DOHH2 (cell line): ENCODE data around the gene CD27.
A peak's percentile ranks its signal among the peaks of the same experiment; 100 is the strongest.

Experiments
- H3F3A ChIP-seq: fragments of 200-600 bp; sonication (generic), shearing (Covaris generic); 2 replicates; pipeline ENCODE4 v1.6.0; 2016; ENCODE audit warnings: antibody characterized with exemption, mild to moderate bottlenecking; ENCODE audit not compliant: control insufficient read depth, insufficient read depth
- H3K27ac ChIP-seq: fragments of 200-600 bp; sonication (generic); 2 replicates; pipeline ENCODE4 v1.5.1; 2014; ENCODE audit warnings: low read depth, mild to moderate bottlenecking, low read length, moderate library complexity
- H3K27me3 ChIP-seq: fragments of 200-600 bp; sonication (generic); 2 replicates; pipeline ENCODE4 v1.6.1; 2014; ENCODE audit warnings: mild to moderate bottlenecking, low read length, mixed read lengths; ENCODE audit not compliant: control insufficient read depth
- H3K36me3 ChIP-seq: fragments of 200-600 bp; sonication (generic); 2 replicates; pipeline ENCODE4 v1.6.1; 2014; ENCODE audit warnings: mild to moderate bottlenecking, low read length, moderate library complexity, mixed read lengths; ENCODE audit not compliant: control insufficient read depth
- H3K4me1 ChIP-seq: fragments of 200-600 bp; sonication (generic); 2 replicates; pipeline ENCODE4 v1.6.1; 2014; ENCODE audit warnings: mild to moderate bottlenecking, low read length, mixed read lengths; ENCODE audit not compliant: control insufficient read depth
- H3K4me2 ChIP-seq: fragments of 200-600 bp; sonication (generic); 2 replicates; pipeline ENCODE4 v1.6.0; 2014; ENCODE audit warnings: mild to moderate bottlenecking, low read length, moderate library complexity
- H3K4me3 ChIP-seq: fragments of 200-600 bp; sonication (generic); 2 replicates; pipeline ENCODE4 v1.5.1; 2014; ENCODE audit warnings: mild to moderate bottlenecking, low read length, mixed read lengths
- H3K79me2 ChIP-seq: fragments of 200-600 bp; sonication (generic); 2 replicates; pipeline ENCODE4 v1.6.1; 2014; ENCODE audit warnings: mild to moderate bottlenecking, low read length, mixed read lengths; ENCODE audit not compliant: control insufficient read depth
- H3K9me2 ChIP-seq: fragments of 200-600 bp; sonication (generic); replicated peaks from 2 replicates; pipeline ENCODE4 v1.6.1; 2014; ENCODE audit warnings: mild to moderate bottlenecking, low read length, mixed read lengths; ENCODE audit not compliant: control insufficient read depth
- H3K9me3 ChIP-seq: fragments of 200-600 bp; sonication (generic); 2 replicates; pipeline ENCODE4 v1.6.1; 2014; ENCODE audit warnings: antibody characterized with exemption, low read length, mixed read lengths; ENCODE audit not compliant: control insufficient read depth, insufficient read depth
- H4K20me1 ChIP-seq: fragments of 200-600 bp; sonication (generic); 2 replicates; pipeline ENCODE4 v1.6.0; 2014; ENCODE audit warnings: low read depth, mild to moderate bottlenecking, antibody characterized with exemption, low read length, moderate library complexity; ENCODE audit not compliant: control insufficient read depth, insufficient read depth
- EZH2phosphoT487 ChIP-seq: fragments of 200-600 bp; sonication (generic); IDR thresholded peaks from 2 replicates; pipeline ENCODE4 v1.6.1; 2017; ENCODE audit warnings: borderline replicate concordance, mild to moderate bottlenecking, antibody characterized with exemption, low read length, moderate library complexity, mixed read lengths
- TF ChIP-seq, protein P1 (sequence below): fragments of 200-600 bp; sonication (generic); IDR thresholded peaks from one replicate; pipeline ENCODE4 v1.5.1; 2014; ENCODE audit warnings: antibody characterized with exemption, mild to moderate bottlenecking, low read depth, low read length; ENCODE audit not compliant: poor library complexity, severe bottlenecking

Gene CD27

GRCh38 chr12:6452944-6453630, 8.3 kb downstream of the CD27 start:
- Histone ChIP-seq H3K4me2 (peak overlapping the region; percentile 86), H3K4me1 (peaks cover 38% of the 10 kb centered on the region), H3F3A (peaks cover 17% of the 10 kb centered on the region), H3K9me2 (no peaks in the 10 kb centered on the region), H3K27me3 (no peaks in the 10 kb centered on the region), H3K36me3 (peaks cover 74% of the 10 kb centered on the region), H3K27ac (peak overlapping the region; percentile 80), H3K9me3 (no peaks in the 10 kb centered on the region), H3K79me2 (peaks cover 20% of the 10 kb centered on the region), H3K4me3 (peak overlapping the region; percentile 71), H4K20me1 (no peaks in the 10 kb centered on the region)
- TF ChIP-seq, protein P1, sequence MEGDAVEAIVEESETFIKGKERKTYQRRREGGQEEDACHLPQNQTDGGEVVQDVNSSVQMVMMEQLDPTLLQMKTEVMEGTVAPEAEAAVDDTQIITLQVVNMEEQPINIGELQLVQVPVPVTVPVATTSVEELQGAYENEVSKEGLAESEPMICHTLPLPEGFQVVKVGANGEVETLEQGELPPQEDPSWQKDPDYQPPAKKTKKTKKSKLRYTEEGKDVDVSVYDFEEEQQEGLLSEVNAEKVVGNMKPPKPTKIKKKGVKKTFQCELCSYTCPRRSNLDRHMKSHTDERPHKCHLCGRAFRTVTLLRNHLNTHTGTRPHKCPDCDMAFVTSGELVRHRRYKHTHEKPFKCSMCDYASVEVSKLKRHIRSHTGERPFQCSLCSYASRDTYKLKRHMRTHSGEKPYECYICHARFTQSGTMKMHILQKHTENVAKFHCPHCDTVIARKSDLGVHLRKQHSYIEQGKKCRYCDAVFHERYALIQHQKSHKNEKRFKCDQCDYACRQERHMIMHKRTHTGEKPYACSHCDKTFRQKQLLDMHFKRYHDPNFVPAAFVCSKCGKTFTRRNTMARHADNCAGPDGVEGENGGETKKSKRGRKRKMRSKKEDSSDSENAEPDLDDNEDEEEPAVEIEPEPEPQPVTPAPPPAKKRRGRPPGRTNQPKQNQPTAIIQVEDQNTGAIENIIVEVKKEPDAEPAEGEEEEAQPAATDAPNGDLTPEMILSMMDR = no peak
- no peak for TF ChIP-seq EZH2phosphoT487

- Histone ChIP-seq H3K9me2 (no peaks in the 10 kb centered on the region), H3K36me3 (peaks cover 88% of the 10 kb centered on the region), H3K4me1 (peaks cover 41% of the 10 kb centered on the region), H3F3A (peaks cover 26% of the 10 kb centered on the region), H4K20me1 (no peaks in the 10 kb centered on the region), H3K4me2 (no peak overlapping the region), H3K27ac (no peak overlapping the region), H3K4me3 (no peak overlapping the region), H3K79me2 (peaks cover 9% of the 10 kb centered on the region), H3K27me3 (no peaks in the 10 kb centered on the region), H3K9me3 (no peaks in the 10 kb centered on the region)
- no peak for TF ChIP-seq EZH2phosphoT487
- TF ChIP-seq, protein P1 = no peak
Observed at GRCh38 chr12:6457220-6457945, 12.6 kb downstream of the CD27 start.

- Histone ChIP-seq H3F3A (peaks cover 26% of the 10 kb centered on the region), H3K27ac (no peak overlapping the region), H3K9me3 (no peaks in the 10 kb centered on the region), H3K4me3 (no peak overlapping the region), H3K4me1 (peaks cover 42% of the 10 kb centered on the region), H3K9me2 (no peaks in the 10 kb centered on the region), H4K20me1 (no peaks in the 10 kb centered on the region), H3K79me2 (peaks cover 10% of the 10 kb centered on the region), H3K27me3 (no peaks in the 10 kb centered on the region), H3K36me3 (peaks cover 88% of the 10 kb centered on the region), H3K4me2 (no peak overlapping the region)
- TF ChIP-seq, protein P1 = no peak
- no peak for TF ChIP-seq EZH2phosphoT487
Observed at GRCh38 chr12:6458281-6459003, 13.7 kb downstream of the CD27 start.
